ENCODE data around the gene CIP2A.

Gene CIP2A

GRCh38 chr3:108509263-108509662 is 80.0 kb downstream of the CIP2A start:
- DNase-seq: no peak

- DNase-seq: no peak
These were observed 81.3 kb downstream of the CIP2A start for GRCh38 chr3:108507902-108508301.

GRCh38 chr3:108505811-108506210 is 83.4 kb downstream of the CIP2A start:
- DNase-seq: no peak

GRCh38 chr3:108503722-108504121 is 85.5 kb downstream of the CIP2A start:
- DNase-seq: no peak

- no peak for DNase-seq
These were observed 87.7 kb downstream of the CIP2A start for GRCh38 chr3:108501535-108501934.

- DNase-seq: no peak
These were observed 88.5 kb downstream of the CIP2A start for GRCh38 chr3:108500728-108501127.
